ENCODE data around the gene PAK5. TPM values are rescaled to one million over a fixed set of nuclear protein-coding genes. Genes with fewer than 3 reads are reported as not detected.

Gene PAK5
- total and polyA plus RNA-seq, 4 donors: 0.02 to 0.17 (median 0.04) TPM; not detected in 1

GRCh38 chr20:9591080-9591479, 247.8 kb downstream of the PAK5 start (continued):
- no peak for TF ChIP-seq REST (IDR thresholded peaks at IDR 0.05)

GRCh38 chr20:9590189-9590588, 248.7 kb downstream of the PAK5 start:
- H3K9me3 ChIP-seq (ENCODE audit: control insufficient read depth in 4 of 4, low read length in 3 of 4): no peaks in the 10 kb centered on the region
- no peak overlapping the region for H3K27ac ChIP-seq (ENCODE audit: low read depth in 1 of 2, low read length in 2 of 2)
- TF ChIP-seq RXRA (IDR thresholded peaks at IDR 0.05): no peak
- TF ChIP-seq ATF3 (IDR thresholded peaks at IDR 0.05): no peak
- no peak for TF ChIP-seq RAD21 (IDR thresholded peaks at IDR 0.05)
- no peak for TF ChIP-seq SP1 (IDR thresholded peaks at IDR 0.05)
- TF ChIP-seq YY1 (IDR thresholded peaks at IDR 0.05): no peak
- no peak for TF ChIP-seq HNF4A (conservative IDR thresholded peaks at IDR 0.05)
- no peak for TF ChIP-seq TAF1 (conservative IDR thresholded peaks at IDR 0.05)
- TF ChIP-seq ZBTB33 (IDR thresholded peaks at IDR 0.05): no peak
- no peak for TF ChIP-seq NR2F2 (IDR thresholded peaks at IDR 0.05)
- no peak for TF ChIP-seq REST (IDR thresholded peaks at IDR 0.05)
- TF ChIP-seq FOXA2 (IDR thresholded peaks at IDR 0.05): no peak
- no peak for TF ChIP-seq FOXA1 (IDR thresholded peaks at IDR 0.05)
- TF ChIP-seq HNF4G (IDR thresholded peaks at IDR 0.05): no peak
- H3K4me3 ChIP-seq (ENCODE audit: low read depth in 1 of 3, low read length in 3 of 3): no peak overlapping the region
- H3K9ac ChIP-seq (ENCODE audit: low read depth in 1 of 2, low read length in 2 of 2): no peak overlapping the region
- DNase-seq (ENCODE audit: low spot score): no peak
- H3K27me3 ChIP-seq (ENCODE audit: control insufficient read depth in 4 of 4, insufficient read depth in 4 of 4, low read length in 3 of 4): peaks cover 0 to 2% (median 0%) of the 10 kb centered on the region in 4 donors
- whole genome bisulfite sequencing: 52% methylated on average over 1 of the region's 1 CpG
- no peaks in the 10 kb centered on the region for H3K4me1 ChIP-seq (ENCODE audit: control insufficient read depth in 4 of 4, insufficient read depth in 4 of 4, low read length in 3 of 4)
- H3K36me3 ChIP-seq (ENCODE audit: control insufficient read depth in 4 of 4, insufficient read depth in 3 of 4, low read depth in 1 of 4, low read length in 3 of 4): no peaks in the 10 kb centered on the region
